ENCODE results near the gene MND1. TPM values are rescaled to one million over a fixed set of nuclear protein-coding genes. Genes with fewer than 3 reads are reported as not detected.

The MND1 gene
- total and polyA plus RNA-seq, 2 experiments from 2014 or later: 6.5 to 12.6 TPM

DNA sequence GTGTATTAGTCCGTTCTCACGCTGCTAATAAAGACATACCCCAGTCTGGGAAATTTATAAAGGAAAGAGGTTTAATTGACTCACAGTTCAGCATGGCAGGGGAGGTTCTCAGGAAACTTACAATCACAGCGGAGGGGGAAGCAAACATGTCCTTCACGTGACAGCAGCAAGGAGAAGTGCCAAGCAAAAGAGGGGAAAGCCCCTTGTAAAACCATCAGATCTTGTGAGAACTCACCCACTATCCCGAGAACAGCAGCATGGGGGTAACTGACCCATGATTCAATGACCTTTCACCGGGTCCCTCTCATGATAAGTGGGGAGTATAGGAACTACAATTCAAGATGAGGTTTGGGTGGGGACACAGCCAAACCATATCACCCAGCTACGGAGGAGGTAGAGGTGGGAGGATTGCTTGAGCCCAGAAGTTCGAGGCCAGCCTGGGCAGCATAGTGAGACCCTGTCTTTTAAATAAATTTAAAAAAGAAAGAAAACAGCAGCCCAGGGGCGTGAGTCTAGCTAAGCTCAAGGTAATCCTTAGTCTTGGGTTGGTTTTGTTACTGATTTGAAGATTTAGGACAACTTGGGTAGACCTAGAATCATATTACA lies 75.3 kb downstream of the MND1 start:
- Histone ChIP-seq H3K27ac (no peak overlapping the region), H3K36me3 (no peaks in the 10 kb centered on the region), H3K4me1 (ENCODE audit: low read depth) (no peaks in the 10 kb centered on the region), H3K4me3 (no peak overlapping the region), H3K27me3 (no peaks in the 10 kb centered on the region), H3K9me3 (ENCODE audit: low read depth) (no peaks in the 10 kb centered on the region)
- DNase-seq (ENCODE audit: low read depth in 1 of 2, low spot score in 1 of 2): no peak
- TF ChIP-seq, protein P1, sequence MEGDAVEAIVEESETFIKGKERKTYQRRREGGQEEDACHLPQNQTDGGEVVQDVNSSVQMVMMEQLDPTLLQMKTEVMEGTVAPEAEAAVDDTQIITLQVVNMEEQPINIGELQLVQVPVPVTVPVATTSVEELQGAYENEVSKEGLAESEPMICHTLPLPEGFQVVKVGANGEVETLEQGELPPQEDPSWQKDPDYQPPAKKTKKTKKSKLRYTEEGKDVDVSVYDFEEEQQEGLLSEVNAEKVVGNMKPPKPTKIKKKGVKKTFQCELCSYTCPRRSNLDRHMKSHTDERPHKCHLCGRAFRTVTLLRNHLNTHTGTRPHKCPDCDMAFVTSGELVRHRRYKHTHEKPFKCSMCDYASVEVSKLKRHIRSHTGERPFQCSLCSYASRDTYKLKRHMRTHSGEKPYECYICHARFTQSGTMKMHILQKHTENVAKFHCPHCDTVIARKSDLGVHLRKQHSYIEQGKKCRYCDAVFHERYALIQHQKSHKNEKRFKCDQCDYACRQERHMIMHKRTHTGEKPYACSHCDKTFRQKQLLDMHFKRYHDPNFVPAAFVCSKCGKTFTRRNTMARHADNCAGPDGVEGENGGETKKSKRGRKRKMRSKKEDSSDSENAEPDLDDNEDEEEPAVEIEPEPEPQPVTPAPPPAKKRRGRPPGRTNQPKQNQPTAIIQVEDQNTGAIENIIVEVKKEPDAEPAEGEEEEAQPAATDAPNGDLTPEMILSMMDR (IDR thresholded peaks at IDR 0.05; ENCODE audit: low read depth, low read length): no peak

DNA sequence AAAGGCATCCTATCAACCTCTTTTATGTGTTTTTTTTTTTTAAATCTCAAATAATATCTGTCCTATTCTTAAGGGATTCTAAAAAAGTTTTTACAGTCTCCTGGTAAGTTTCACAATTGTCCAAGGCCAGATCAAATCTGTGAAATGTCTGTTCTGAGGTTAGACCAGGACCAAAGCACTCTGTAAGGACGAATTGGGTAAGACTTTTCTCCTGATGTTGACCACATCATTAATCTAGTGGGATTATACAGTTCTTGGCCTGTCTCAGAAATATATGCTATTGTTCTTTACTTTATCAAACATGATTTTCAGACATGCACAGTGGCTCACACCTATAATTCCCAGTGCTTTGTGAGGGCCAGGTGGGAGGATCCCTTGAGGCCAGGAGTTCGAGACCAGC lies 75.9 kb downstream of the MND1 start:
- DNase-seq (ENCODE audit: low read depth in 1 of 2, low spot score in 1 of 2): peak in 1 of 2 donors; percentile 30
- no peaks in the 10 kb centered on the region for H3K9me3 ChIP-seq (ENCODE audit: low read depth)
- H3K4me3 ChIP-seq: no peak overlapping the region
- H3K4me1 ChIP-seq (ENCODE audit: low read depth): no peaks in the 10 kb centered on the region
- TF ChIP-seq, protein P1 (IDR thresholded peaks at IDR 0.05; ENCODE audit: low read depth, low read length): no peak
- no peaks in the 10 kb centered on the region for H3K27me3 ChIP-seq
- H3K36me3 ChIP-seq: no peaks in the 10 kb centered on the region
- H3K27ac ChIP-seq: no peak overlapping the region

DNA sequence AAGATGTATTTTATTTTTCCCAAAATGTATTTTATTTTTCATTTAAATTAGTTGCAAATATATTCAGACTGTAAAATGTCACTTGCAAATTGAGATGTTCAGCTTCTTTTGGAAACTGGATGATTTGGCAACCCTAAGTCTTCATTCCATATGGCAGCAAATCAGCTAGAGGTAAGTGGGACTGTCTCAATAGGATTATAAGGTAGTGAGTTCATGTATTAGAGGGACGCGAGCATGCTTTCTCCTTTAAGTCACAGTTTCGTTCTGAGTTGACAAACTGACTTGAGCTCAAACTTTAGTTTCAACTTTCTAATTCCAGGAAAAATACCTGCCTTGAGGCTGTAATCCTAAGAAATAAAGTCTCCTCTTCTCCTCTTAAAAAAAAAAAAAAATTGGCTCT lies 77.5 kb downstream of the MND1 start:
- Histone ChIP-seq H3K27me3 (no peaks in the 10 kb centered on the region), H3K4me1 (ENCODE audit: low read depth) (no peaks in the 10 kb centered on the region), H3K9me3 (ENCODE audit: low read depth) (no peaks in the 10 kb centered on the region), H3K36me3 (no peaks in the 10 kb centered on the region), H3K4me3 (no peak overlapping the region), H3K27ac (no peak overlapping the region)
- TF ChIP-seq, protein P1 (IDR thresholded peaks at IDR 0.05; ENCODE audit: low read depth, low read length): no peak
- no peak for DNase-seq (ENCODE audit: low read depth in 1 of 2, low spot score in 1 of 2)

DNA sequence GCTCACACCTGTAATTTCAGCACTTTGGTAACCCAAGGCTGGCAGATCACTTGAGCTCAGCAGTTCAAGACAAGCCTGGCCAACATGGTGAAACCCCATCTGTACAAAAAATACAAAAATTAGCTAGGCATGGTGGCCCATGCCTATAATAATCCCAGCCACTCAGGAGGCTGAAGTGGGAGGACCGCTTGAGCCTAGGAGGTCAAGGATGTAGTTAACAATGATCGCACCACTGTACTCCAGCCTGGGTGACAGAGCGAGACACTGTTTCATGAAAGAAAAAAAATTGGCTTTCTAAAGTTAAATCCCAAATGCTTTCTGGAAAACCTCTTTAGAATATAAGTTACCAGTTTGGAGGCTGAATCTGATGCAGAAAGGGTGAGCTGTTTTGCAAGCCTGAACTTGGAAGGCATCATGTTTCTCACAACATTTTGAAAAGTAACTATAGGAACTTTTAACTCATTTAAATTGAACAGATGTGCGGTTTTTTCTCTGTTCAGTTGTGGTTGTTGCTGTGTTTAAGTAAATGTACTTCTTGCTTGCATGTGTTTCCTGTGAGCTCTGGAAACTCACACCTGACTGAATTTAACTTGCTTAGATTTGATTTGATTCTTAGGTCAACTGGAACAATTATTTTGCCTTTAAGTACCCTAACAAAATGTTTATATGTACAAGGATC lies 81.9 kb downstream of the MND1 start:
- TF ChIP-seq, protein P1 (IDR thresholded peaks at IDR 0.05; ENCODE audit: low read depth, low read length): no peak
- no peak overlapping the region for H3K27ac ChIP-seq
- no peak overlapping the region for H3K4me3 ChIP-seq
- H3K9me3 ChIP-seq (ENCODE audit: low read depth): no peaks in the 10 kb centered on the region
- no peak for DNase-seq (ENCODE audit: low read depth in 1 of 2, low spot score in 1 of 2)
- no peaks in the 10 kb centered on the region for H3K36me3 ChIP-seq
- no peaks in the 10 kb centered on the region for H3K27me3 ChIP-seq
- H3K4me1 ChIP-seq (ENCODE audit: low read depth): no peaks in the 10 kb centered on the region

DNA sequence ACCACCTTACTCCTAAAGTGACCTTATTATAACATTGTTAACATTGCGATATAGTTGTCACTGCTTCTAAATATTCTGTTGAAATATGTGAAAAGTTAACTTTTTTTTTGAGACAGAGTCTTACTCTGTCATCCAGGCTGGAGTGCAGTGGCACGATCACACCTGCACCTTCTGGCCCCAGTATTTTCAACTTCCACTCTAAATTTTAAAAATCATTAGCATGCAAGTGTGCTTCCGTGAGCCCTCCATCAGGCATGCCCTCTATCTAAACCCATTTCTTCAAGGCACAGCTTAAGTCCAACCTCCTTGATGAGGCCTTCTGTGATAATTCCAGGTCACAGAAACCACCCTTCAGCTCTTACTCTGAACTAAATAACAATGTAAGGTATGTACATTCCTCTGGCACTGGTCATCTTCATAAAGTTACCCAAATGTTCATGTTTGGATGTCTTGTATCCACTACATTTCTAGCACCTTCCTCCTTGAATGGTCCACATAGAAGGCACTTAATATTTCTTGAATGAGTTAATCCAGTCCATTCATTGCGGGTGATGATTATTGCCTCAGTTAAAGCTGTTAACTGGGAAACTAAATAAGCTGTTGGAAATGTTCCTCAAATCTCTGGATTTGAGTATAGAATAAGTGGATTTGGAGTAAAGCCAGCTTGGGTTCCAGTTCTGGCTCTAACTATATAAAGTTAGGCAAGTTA lies 83.0 kb downstream of the MND1 start:
- H3K27ac ChIP-seq: no peak overlapping the region
- H3K36me3 ChIP-seq: no peaks in the 10 kb centered on the region
- no peaks in the 10 kb centered on the region for H3K27me3 ChIP-seq
- no peak overlapping the region for H3K4me3 ChIP-seq
- H3K9me3 ChIP-seq (ENCODE audit: low read depth): no peaks in the 10 kb centered on the region
- DNase-seq (ENCODE audit: low read depth in 1 of 2, low spot score in 1 of 2): peak in 1 of 2 donors; percentile 66
- no peaks in the 10 kb centered on the region for H3K4me1 ChIP-seq (ENCODE audit: low read depth)
- TF ChIP-seq, protein P1 (IDR thresholded peaks at IDR 0.05; ENCODE audit: low read depth, low read length): no peak

All from cardiac muscle cell (in vitro differentiated cells and primary cell).